ENCODE data around the gene MKX. TPM values are rescaled to one million over a fixed set of nuclear protein-coding genes. Genes with fewer than 3 reads are reported as not detected.

MKX gene
- total and polyA plus RNA-seq, 4 donors, result 0.50 to 3.5 (median 1.4) TPM

- ATAC-seq (ENCODE audit: insufficient read depth, low FRiP score) (no peak), DNase-seq (no peak)
- Histone ChIP-seq H3K27me3 (ENCODE audit: control insufficient read depth in 3 of 3, insufficient read depth in 3 of 3, low read length in 2 of 3) (no peaks in the 10 kb centered on the region), H3K36me3 (ENCODE audit: control insufficient read depth in 4 of 4, insufficient read depth in 4 of 4, low read length in 4 of 4) (no peaks in the 10 kb centered on the region), H3K4me1 (ENCODE audit: control insufficient read depth in 5 of 5, insufficient read depth in 5 of 5, low read length in 5 of 5) (peaks cover 0 to 3% (median 0%) of the 10 kb centered on the region in 5 donors), H3K9me3 (ENCODE audit: control insufficient read depth in 4 of 4, insufficient read depth in 3 of 4, low read length in 3 of 4) (no peaks in the 10 kb centered on the region), H3K27ac (ENCODE audit: low read depth in 1 of 2, low read length in 1 of 2) (no peak overlapping the region), H3K9ac (ENCODE audit: insufficient read depth in 1 of 2, low read length in 2 of 2) (no peak overlapping the region), H3K4me3 (no peak overlapping the region)
- TF ChIP-seq CTCF (IDR thresholded peaks at IDR 0.05; ENCODE audit: control extremely low read depth, extremely low read depth), result no peak
- WGBS, 2 donors, result 81 to 83% methylated on average over 3 of the region's 3 CpGs
Observed at GRCh38 chr10:27715505-27715904, 30.1 kb downstream of the MKX start.

GRCh38 chr10:27714349-27714748 is 31.3 kb downstream of the MKX start:
- peaks cover 0 to 3% (median 0%) of the 10 kb centered on the region in 5 donors for H3K4me1 ChIP-seq (ENCODE audit: control insufficient read depth in 5 of 5, insufficient read depth in 5 of 5, low read length in 5 of 5)
- peaks cover 0 to 1% (median 0%) of the 10 kb centered on the region in 3 donors for H3K27me3 ChIP-seq (ENCODE audit: control insufficient read depth in 3 of 3, insufficient read depth in 3 of 3, low read length in 2 of 3)
- no peaks in the 10 kb centered on the region for H3K36me3 ChIP-seq (ENCODE audit: control insufficient read depth in 4 of 4, insufficient read depth in 4 of 4, low read length in 4 of 4)
- DNase-seq, result no peak
- no peak overlapping the region for H3K9ac ChIP-seq (ENCODE audit: insufficient read depth in 1 of 2, low read length in 2 of 2)
- H3K9me3 ChIP-seq (ENCODE audit: control insufficient read depth in 4 of 4, insufficient read depth in 3 of 4, low read length in 3 of 4), result no peaks in the 10 kb centered on the region
- no peak overlapping the region for H3K27ac ChIP-seq (ENCODE audit: low read depth in 1 of 2, low read length in 1 of 2)
- ATAC-seq (ENCODE audit: insufficient read depth, low FRiP score), result no peak
- 48 to 91% methylated on average over 4 of the region's 4 CpGs for whole genome bisulfite sequencing, 2 donors
- no peak overlapping the region for H3K4me3 ChIP-seq
- TF ChIP-seq CTCF (IDR thresholded peaks at IDR 0.05; ENCODE audit: control extremely low read depth, extremely low read depth), result no peak

- Histone ChIP-seq H3K27ac (ENCODE audit: low read depth in 1 of 2, low read length in 1 of 2) (no peak overlapping the region), H3K9ac (ENCODE audit: insufficient read depth in 1 of 2, low read length in 2 of 2) (no peak overlapping the region), H3K9me3 (ENCODE audit: control insufficient read depth in 4 of 4, insufficient read depth in 3 of 4, low read length in 3 of 4) (no peaks in the 10 kb centered on the region), H3K27me3 (ENCODE audit: control insufficient read depth in 3 of 3, insufficient read depth in 3 of 3, low read length in 2 of 3) (peaks cover 0 to 2% (median 0%) of the 10 kb centered on the region in 3 donors), H3K4me1 (ENCODE audit: control insufficient read depth in 5 of 5, insufficient read depth in 5 of 5, low read length in 5 of 5) (peaks cover 0 to 3% (median 0%) of the 10 kb centered on the region in 5 donors), H3K4me3 (no peak overlapping the region), H3K36me3 (ENCODE audit: control insufficient read depth in 4 of 4, insufficient read depth in 4 of 4, low read length in 4 of 4) (no peaks in the 10 kb centered on the region)
- no peak for TF ChIP-seq CTCF (IDR thresholded peaks at IDR 0.05; ENCODE audit: control extremely low read depth, extremely low read depth)
- DNase-seq, result no peak
- no peak for ATAC-seq (ENCODE audit: insufficient read depth, low FRiP score)
- 65 to 86% methylated on average over 3 of the region's 3 CpGs for WGBS, 2 donors
Observed at GRCh38 chr10:27713941-27714340, 31.7 kb downstream of the MKX start.

- H3K27me3 ChIP-seq (ENCODE audit: control insufficient read depth in 3 of 3, insufficient read depth in 3 of 3, low read length in 2 of 3), result peaks cover 0 to 2% (median 0%) of the 10 kb centered on the region in 3 donors
- H3K9ac ChIP-seq (ENCODE audit: insufficient read depth in 1 of 2, low read length in 2 of 2), result no peak overlapping the region
- H3K36me3 ChIP-seq (ENCODE audit: control insufficient read depth in 4 of 4, insufficient read depth in 4 of 4, low read length in 4 of 4), result no peaks in the 10 kb centered on the region
- DNase-seq (no peak), ATAC-seq (ENCODE audit: insufficient read depth, low FRiP score) (no peak)
- no peaks in the 10 kb centered on the region for H3K9me3 ChIP-seq (ENCODE audit: control insufficient read depth in 4 of 4, insufficient read depth in 3 of 4, low read length in 3 of 4)
- H3K4me1 ChIP-seq (ENCODE audit: control insufficient read depth in 5 of 5, insufficient read depth in 5 of 5, low read length in 5 of 5), result no peaks in the 10 kb centered on the region
- no peak overlapping the region for H3K4me3 ChIP-seq
- no peak for TF ChIP-seq CTCF (IDR thresholded peaks at IDR 0.05; ENCODE audit: control extremely low read depth, extremely low read depth)
- H3K27ac ChIP-seq (ENCODE audit: low read depth in 1 of 2, low read length in 1 of 2), result no peak overlapping the region
Observed at GRCh38 chr10:27710014-27710413, 35.6 kb downstream of the MKX start.

Data from lung (tissue), 12 donors.